ENCODE measurements around the gene TNFRSF4.

Gene TNFRSF4

GRCh38 chr1:1232796-1233566 lies 19.0 kb upstream of the TNFRSF4 start:
- DNase-seq (ENCODE audit: low read depth in 2 of 2), result no peak

- DNase-seq (ENCODE audit: low read depth in 2 of 2), result peak in 1 of 2 experiments; percentile 7
These were observed 18.3 kb upstream of the TNFRSF4 start, which contains the start of gene B3GALT6 for GRCh38 chr1:1232208-1232795. B3GALT6 (plus strand) TSS chr1:1232237; CDS start chr1:1232279, 42 bp downstream.

GRCh38 chr1:1231400-1232207 lies 17.7 kb upstream of the TNFRSF4 start, which contains the start of gene SDF4:
SDF4 (minus strand) TSS chr1:1232001; CDS start chr1:1228772, 3,229 bp downstream.
- DNase-seq (ENCODE audit: low read depth in 2 of 2), result peak; percentile 94

- DNase-seq (ENCODE audit: low read depth in 2 of 2), result peak; percentile 21 to 25
These were observed 16.9 kb upstream of the TNFRSF4 start for GRCh38 chr1:1230656-1231399.

- DNase-seq (ENCODE audit: low read depth in 2 of 2), result no peak
These were observed 15.8 kb upstream of the TNFRSF4 start for GRCh38 chr1:1229770-1230169.

GRCh38 chr1:1228596-1229321 lies 14.8 kb upstream of the TNFRSF4 start:
- no peak for DNase-seq (ENCODE audit: low read depth in 2 of 2)

- no peak for DNase-seq (ENCODE audit: low read depth in 2 of 2)
These were observed 14.2 kb upstream of the TNFRSF4 start for GRCh38 chr1:1228187-1228586.

GRCh38 chr1:1227386-1227785 lies 13.4 kb upstream of the TNFRSF4 start:
- no peak for DNase-seq (ENCODE audit: low read depth in 2 of 2)

GRCh38 chr1:1226566-1227362 lies 12.8 kb upstream of the TNFRSF4 start:
- no peak for DNase-seq (ENCODE audit: low read depth in 2 of 2)

- no peak for DNase-seq (ENCODE audit: low read depth in 2 of 2)
These were observed 12.0 kb upstream of the TNFRSF4 start for GRCh38 chr1:1225913-1226312.

GRCh38 chr1:1225238-1225845 lies 11.4 kb upstream of the TNFRSF4 start:
- no peak for DNase-seq (ENCODE audit: low read depth in 2 of 2)

GRCh38 chr1:1223891-1224290 lies 9.9 kb upstream of the TNFRSF4 start:
- no peak for DNase-seq (ENCODE audit: low read depth in 2 of 2)

GRCh38 chr1:1223321-1223720 lies 9.4 kb upstream of the TNFRSF4 start:
- no peak for DNase-seq (ENCODE audit: low read depth in 2 of 2)

- no peak for DNase-seq (ENCODE audit: low read depth in 2 of 2)
These were observed 8.7 kb upstream of the TNFRSF4 start for GRCh38 chr1:1222575-1223225.

GRCh38 chr1:1221887-1222574 lies 8.1 kb upstream of the TNFRSF4 start:
- no peak for DNase-seq (ENCODE audit: low read depth in 2 of 2)

GRCh38 chr1:1220197-1220596 lies 6.2 kb upstream of the TNFRSF4 start:
- no peak for DNase-seq (ENCODE audit: low read depth in 2 of 2)

- DNase-seq (ENCODE audit: low read depth in 2 of 2), result no peak
These were observed 5.4 kb upstream of the TNFRSF4 start for GRCh38 chr1:1219341-1219740.

GRCh38 chr1:1218524-1219200 lies 4.7 kb upstream of the TNFRSF4 start:
- no peak for DNase-seq (ENCODE audit: low read depth in 2 of 2)
